ENCODE data around the gene CAPN7.

- TF ChIP-seq CREB5 (CRISPR knock-in tag; IDR thresholded peaks at IDR 0.05; ENCODE audit: low read depth) (no peak), ZFP3 (CRISPR knock-in tag; IDR thresholded peaks at IDR 0.05) (no peak), ZNF565 (CRISPR knock-in tag; conservative IDR thresholded peaks at IDR 0.05; ENCODE audit: low read depth) (no peak), ZNF70 (CRISPR knock-in tag; IDR thresholded peaks at IDR 0.05) (no peak), TSHZ2 (CRISPR knock-in tag; IDR thresholded peaks at IDR 0.05) (no peak), CSRNP3 (CRISPR knock-in tag; IDR thresholded peaks at IDR 0.05) (no peak), PATZ1 (CRISPR knock-in tag; IDR thresholded peaks at IDR 0.05; ENCODE audit: borderline replicate concordance) (no peak), PPARA (CRISPR knock-in tag; IDR thresholded peaks at IDR 0.05; ENCODE audit: borderline replicate concordance) (no peak), POU6F1 (CRISPR knock-in tag; IDR thresholded peaks at IDR 0.05; ENCODE audit: borderline replicate concordance, low read depth) (no peak), ZNF8 (CRISPR knock-in tag; IDR thresholded peaks at IDR 0.05) (no peak)
These were observed 60.7 kb downstream of the CAPN7 start for GRCh38 chr3:15266510-15267376.

Measured in SK-N-SH treated with all-trans-retinoic acid at 6 μM for 48 hours (cell line).